Endothelial cell of umbilical vein (primary cell): ENCODE results near the gene ETV3.
A peak's percentile ranks its signal among the peaks of the same experiment; 100 is the strongest.

Source experiments
- EZH2 ChIP-seq: IDR thresholded peaks from 2 replicates; pipeline ENCODE4 v1.6.1; 2012; ENCODE audit warnings: borderline replicate concordance, low read depth, mild to moderate bottlenecking, moderate library complexity, low read length, inconsistent platforms; ENCODE audit not compliant: severe bottlenecking
- FOS ChIP-seq: IDR thresholded peaks from 2 replicates; pipeline ENCODE4 v1.6.1; 2011; ENCODE audit warnings: mild to moderate bottlenecking, low read length, moderate library complexity, borderline replicate concordance; ENCODE audit not compliant: insufficient read depth
- GATA2 ChIP-seq: IDR thresholded peaks from 2 replicates; pipeline ENCODE4 v1.7.0; 2011; ENCODE audit warnings: low read depth, mild to moderate bottlenecking, moderate library complexity, mixed read lengths, low read length; ENCODE audit not compliant: insufficient read length, insufficient read depth
- JUN ChIP-seq: IDR thresholded peaks from 2 replicates; pipeline ENCODE4 v1.6.1; 2011; ENCODE audit warnings: borderline replicate concordance, low read depth; ENCODE audit not compliant: insufficient read length, insufficient read depth
- MYC ChIP-seq: IDR thresholded peaks from one replicate; pipeline ENCODE4 v1.6.1; 2011; ENCODE audit warnings: mild to moderate bottlenecking, low read depth, low read length
- POLR2A ChIP-seq: IDR thresholded peaks from 2 replicates; pipeline ENCODE4 v1.6.1; 2012; ENCODE audit warnings: low read depth, mild to moderate bottlenecking, control low read depth, low read length
- POLR2AphosphoS5 ChIP-seq: IDR thresholded peaks from 2 replicates; pipeline ENCODE4 v1.6.1; 2012; ENCODE audit warnings: low read depth, mild to moderate bottlenecking, control low read depth, low read length, moderate library complexity; ENCODE audit not compliant: insufficient read depth
- TF ChIP-seq, protein P1 (sequence below), 2 donors: IDR thresholded peaks; 1 replicate in 1 of 2; 2 replicates in 1 of 2; pipeline ENCODE4 v1.5.1; 2011; ENCODE audit warnings: low read length in 2 of 2, mild to moderate bottlenecking in 2 of 2, moderate library complexity in 2 of 2, control low read depth in 1 of 2, inconsistent platforms in 1 of 2, low read depth in 1 of 2; ENCODE audit not compliant: insufficient read depth in 1 of 2; ENCODE audit errors: extremely low read depth in 1 of 2
- TF ChIP-seq, protein P2 (sequence below): IDR thresholded peaks from 2 replicates; pipeline ENCODE4 v1.6.1; 2011; ENCODE audit not compliant: insufficient read depth, insufficient read length

DNA sequence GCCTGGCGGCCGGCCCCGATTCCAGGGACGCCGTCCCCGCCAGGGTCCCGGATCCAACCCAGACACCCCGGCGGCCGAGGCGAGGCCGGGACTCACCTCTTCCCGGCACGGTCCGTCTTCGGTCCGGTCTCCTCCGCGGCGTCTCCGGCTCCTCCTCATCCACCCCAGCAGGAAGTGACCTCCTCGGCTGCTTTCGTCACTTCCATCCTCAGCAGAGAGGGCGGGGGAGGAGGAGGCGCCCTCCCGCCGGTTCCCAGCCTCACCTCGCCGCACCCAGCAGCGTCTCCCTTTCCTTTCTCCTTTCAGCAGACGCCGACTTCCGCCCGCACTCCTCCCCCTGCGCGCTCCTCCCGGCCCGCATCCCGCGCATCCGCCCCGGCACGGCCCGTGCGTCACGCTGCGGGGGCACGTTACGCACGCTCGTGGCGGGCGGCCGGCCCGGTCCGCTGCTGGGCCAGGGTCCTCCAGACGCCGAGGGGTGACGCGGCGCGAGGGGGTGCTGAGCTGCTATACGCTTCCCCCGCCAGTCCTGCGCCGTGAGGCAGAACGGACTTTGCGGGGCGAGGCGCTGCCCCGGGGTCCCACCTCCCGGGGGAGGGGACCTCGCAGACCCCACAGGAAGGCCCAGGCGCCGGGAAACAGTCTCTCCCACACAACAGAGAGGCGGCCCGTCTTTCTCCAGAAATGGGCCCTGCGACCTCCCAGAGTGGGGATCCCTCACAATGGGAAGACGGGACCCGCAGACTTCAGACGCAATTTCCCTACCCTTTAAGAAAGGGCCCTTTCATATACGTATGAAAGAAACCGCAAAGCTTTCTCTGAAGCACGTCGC lies at the start of gene ETV3:
- TF ChIP-seq JUN (no peak), EZH2 (no peak), POLR2A (peak; percentile 89), GATA2 (no peak), MYC (no peak), POLR2AphosphoS5 (peak; percentile 70), FOS (no peak)
- TF ChIP-seq, protein P1, sequence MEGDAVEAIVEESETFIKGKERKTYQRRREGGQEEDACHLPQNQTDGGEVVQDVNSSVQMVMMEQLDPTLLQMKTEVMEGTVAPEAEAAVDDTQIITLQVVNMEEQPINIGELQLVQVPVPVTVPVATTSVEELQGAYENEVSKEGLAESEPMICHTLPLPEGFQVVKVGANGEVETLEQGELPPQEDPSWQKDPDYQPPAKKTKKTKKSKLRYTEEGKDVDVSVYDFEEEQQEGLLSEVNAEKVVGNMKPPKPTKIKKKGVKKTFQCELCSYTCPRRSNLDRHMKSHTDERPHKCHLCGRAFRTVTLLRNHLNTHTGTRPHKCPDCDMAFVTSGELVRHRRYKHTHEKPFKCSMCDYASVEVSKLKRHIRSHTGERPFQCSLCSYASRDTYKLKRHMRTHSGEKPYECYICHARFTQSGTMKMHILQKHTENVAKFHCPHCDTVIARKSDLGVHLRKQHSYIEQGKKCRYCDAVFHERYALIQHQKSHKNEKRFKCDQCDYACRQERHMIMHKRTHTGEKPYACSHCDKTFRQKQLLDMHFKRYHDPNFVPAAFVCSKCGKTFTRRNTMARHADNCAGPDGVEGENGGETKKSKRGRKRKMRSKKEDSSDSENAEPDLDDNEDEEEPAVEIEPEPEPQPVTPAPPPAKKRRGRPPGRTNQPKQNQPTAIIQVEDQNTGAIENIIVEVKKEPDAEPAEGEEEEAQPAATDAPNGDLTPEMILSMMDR (IDR thresholded peaks at IDR 0.05; ENCODE audit: extremely low read depth in 1 of 2, insufficient read depth in 1 of 2, low read depth in 1 of 2, low read length in 2 of 2): no peak
- TF ChIP-seq, protein P2, sequence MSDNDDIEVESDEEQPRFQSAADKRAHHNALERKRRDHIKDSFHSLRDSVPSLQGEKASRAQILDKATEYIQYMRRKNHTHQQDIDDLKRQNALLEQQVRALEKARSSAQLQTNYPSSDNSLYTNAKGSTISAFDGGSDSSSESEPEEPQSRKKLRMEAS: no peak
